ENCODE measurements around the gene CRIP2.
A peak's percentile ranks its signal among the peaks of the same experiment; 100 is the strongest.

CRIP2 gene

GRCh38 chr14:105500726-105501101 is 26.1 kb downstream of the CRIP2 start:
- DNase-seq, result no peak

GRCh38 chr14:105501504-105502291 is 27.1 kb downstream of the CRIP2 start:
- DNase-seq, result no peak

GRCh38 chr14:105502446-105503295 is 28.1 kb downstream of the CRIP2 start:
- no peak for DNase-seq

- DNase-seq, result no peak
Observed at GRCh38 chr14:105503296-105503640, 28.6 kb downstream of the CRIP2 start.

GRCh38 chr14:105503935-105504692 is 29.5 kb downstream of the CRIP2 start:
- no peak for DNase-seq

GRCh38 chr14:105505101-105505500 is 30.5 kb downstream of the CRIP2 start:
- DNase-seq, result no peak

- no peak for DNase-seq
Observed at GRCh38 chr14:105507247-105507646, 32.6 kb downstream of the CRIP2 start.

GRCh38 chr14:105508069-105508468 is 33.4 kb downstream of the CRIP2 start:
- no peak for DNase-seq

- no peak for DNase-seq
Observed at GRCh38 chr14:105508601-105509000, 34.0 kb downstream of the CRIP2 start.

- DNase-seq, result no peak
Observed at GRCh38 chr14:105517096-105517495, 42.5 kb downstream of the CRIP2 start.

- DNase-seq, result no peak
Observed at GRCh38 chr14:105519946-105520698, 45.5 kb downstream of the CRIP2 start.

- DNase-seq, result no peak
Observed at GRCh38 chr14:105525326-105525725, 50.7 kb downstream of the CRIP2 start.

- peak; percentile 18 for DNase-seq
Observed at GRCh38 chr14:105525861-105526775, 51.5 kb downstream of the CRIP2 start, which contains the start of gene TMEM121. TMEM121 (plus strand) TSS chr14:105526583; CDS start chr14:105528835, 2,252 bp downstream.

- DNase-seq, result no peak
Observed at GRCh38 chr14:105526776-105527380, 52.3 kb downstream of the CRIP2 start.

- DNase-seq, result no peak
Observed at GRCh38 chr14:105527381-105527825, 52.8 kb downstream of the CRIP2 start.

GRCh38 chr14:105527826-105528585 is 53.4 kb downstream of the CRIP2 start:
- peak; percentile 70 for DNase-seq

- DNase-seq, result peak; percentile 74
Observed at GRCh38 chr14:105528586-105529318, 54.1 kb downstream of the CRIP2 start.

GRCh38 chr14:105529319-105529568 is 54.6 kb downstream of the CRIP2 start:
- DNase-seq, result no peak

All from stimulated activated naive CD4-positive, alpha-beta T cell treated with Interleukin-2 at 50 U/mL for 16 hours (primary cell).